K562 (cell line): Measurements from ENCODE around the gene KRT33A.

Experiments used
- FOSL1 ChIP-seq: fragments of 200-800 bp; sonication (Bioruptor generic); conservative IDR thresholded peaks from 2 replicates; pipeline ENCODE4 v1.6.1; 2016; ENCODE audit warnings: missing genetic modification characterization, missing compliant biosample characterization
- RAD51 ChIP-seq: fragments of 450-650 bp; IDR thresholded peaks from 2 replicates; pipeline ENCODE4 v1.7.1; 2016; ENCODE audit warnings: low read depth, mild to moderate bottlenecking, borderline replicate concordance
- TCF3 ChIP-seq: sonication (generic); formaldehyde crosslinking; IDR thresholded peaks from 2 replicates; pipeline ENCODE4 v1.4.0; 2020; ENCODE audit warnings: mild to moderate bottlenecking, missing genetic modification reagents
- ZBTB17 ChIP-seq: fragments of 450-650 bp; formaldehyde crosslinking; IDR thresholded peaks from 2 replicates; pipeline ENCODE4 v1.4.0; 2020; ENCODE audit warnings: mild to moderate bottlenecking
- ZNF184 ChIP-seq: sonication (generic); formaldehyde crosslinking; IDR thresholded peaks from 2 replicates; pipeline ENCODE4 v1.5.0; 2020; ENCODE audit warnings: missing genetic modification reagents
- ZNF224 ChIP-seq: sonication (generic); formaldehyde crosslinking; IDR thresholded peaks from 2 replicates; pipeline ENCODE4 v1.8.0; 2022; ENCODE audit warnings: mild to moderate bottlenecking, missing genetic modification reagents
- TF ChIP-seq, protein P1 (sequence below): sonication (generic); formaldehyde crosslinking; IDR thresholded peaks from 2 replicates; pipeline ENCODE4 v1.8.0; 2022; ENCODE audit warnings: mild to moderate bottlenecking, missing genetic modification reagents
- TF ChIP-seq, protein P2 (sequence below): fragments of 150-350 bp; IDR thresholded peaks from 2 replicates; pipeline ENCODE4 v1.6.1; 2014; ENCODE audit warnings: low read depth, mild to moderate bottlenecking, low read length, borderline replicate concordance
- TF ChIP-seq, protein P3 (sequence below): sonication (generic); formaldehyde crosslinking; IDR thresholded peaks from 2 replicates; pipeline ENCODE4 v1.8.1; 2023; ENCODE audit warnings: mild to moderate bottlenecking, missing genetic modification reagents

DNA sequence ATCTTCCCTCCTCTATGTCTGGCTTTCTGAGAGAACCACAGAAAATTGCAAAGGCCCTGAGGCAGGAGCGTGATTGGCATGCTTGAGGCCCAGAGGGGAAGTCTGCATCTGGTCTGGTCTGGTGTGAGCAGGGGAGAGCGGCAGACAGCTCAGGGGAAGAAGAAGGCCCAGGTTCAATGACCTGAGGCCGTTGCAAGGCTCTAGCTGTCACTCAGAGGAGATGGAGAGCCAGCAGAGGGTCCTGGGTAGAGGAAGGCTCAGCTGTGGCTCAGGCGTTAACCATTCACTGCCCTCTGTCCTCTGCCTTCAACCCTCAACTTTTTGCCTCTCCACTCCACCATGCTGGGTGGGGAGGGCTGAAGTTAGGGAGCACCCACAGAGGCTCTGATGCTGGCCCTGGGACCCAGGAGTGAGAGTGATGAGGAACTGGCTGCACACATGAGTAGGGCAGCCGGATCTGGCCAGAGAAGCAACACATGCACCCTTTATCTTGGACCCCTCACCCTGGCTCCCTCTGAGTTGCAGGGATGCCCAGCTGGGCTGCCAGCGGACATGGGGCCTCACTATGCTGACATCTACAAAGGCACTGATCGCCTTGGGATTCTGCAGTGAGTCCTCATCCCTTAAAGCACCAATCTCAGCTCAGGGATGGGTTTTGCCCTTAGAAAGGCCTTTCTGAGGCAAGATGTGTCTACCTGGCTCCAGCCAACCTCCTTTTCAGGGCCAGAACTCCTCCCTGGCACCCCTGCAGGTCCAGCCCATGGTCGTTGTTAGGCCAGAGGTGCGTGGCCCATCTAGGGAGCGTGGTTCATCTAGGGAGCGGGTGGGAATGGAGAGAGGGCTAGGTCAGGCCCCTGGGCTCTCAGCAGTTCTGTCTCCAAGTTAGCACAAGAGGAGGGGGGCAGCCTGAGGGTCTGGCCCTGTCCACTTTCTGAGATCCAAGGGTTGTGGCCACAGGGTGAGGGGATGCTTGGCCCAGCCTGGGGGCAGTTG, 27.4 kb downstream of the KRT33A start:
- TF ChIP-seq, protein P1, sequence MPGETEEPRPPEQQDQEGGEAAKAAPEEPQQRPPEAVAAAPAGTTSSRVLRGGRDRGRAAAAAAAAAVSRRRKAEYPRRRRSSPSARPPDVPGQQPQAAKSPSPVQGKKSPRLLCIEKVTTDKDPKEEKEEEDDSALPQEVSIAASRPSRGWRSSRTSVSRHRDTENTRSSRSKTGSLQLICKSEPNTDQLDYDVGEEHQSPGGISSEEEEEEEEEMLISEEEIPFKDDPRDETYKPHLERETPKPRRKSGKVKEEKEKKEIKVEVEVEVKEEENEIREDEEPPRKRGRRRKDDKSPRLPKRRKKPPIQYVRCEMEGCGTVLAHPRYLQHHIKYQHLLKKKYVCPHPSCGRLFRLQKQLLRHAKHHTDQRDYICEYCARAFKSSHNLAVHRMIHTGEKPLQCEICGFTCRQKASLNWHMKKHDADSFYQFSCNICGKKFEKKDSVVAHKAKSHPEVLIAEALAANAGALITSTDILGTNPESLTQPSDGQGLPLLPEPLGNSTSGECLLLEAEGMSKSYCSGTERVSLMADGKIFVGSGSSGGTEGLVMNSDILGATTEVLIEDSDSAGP (CRISPR knock-in tag): no peak
- TF ChIP-seq, protein P2, sequence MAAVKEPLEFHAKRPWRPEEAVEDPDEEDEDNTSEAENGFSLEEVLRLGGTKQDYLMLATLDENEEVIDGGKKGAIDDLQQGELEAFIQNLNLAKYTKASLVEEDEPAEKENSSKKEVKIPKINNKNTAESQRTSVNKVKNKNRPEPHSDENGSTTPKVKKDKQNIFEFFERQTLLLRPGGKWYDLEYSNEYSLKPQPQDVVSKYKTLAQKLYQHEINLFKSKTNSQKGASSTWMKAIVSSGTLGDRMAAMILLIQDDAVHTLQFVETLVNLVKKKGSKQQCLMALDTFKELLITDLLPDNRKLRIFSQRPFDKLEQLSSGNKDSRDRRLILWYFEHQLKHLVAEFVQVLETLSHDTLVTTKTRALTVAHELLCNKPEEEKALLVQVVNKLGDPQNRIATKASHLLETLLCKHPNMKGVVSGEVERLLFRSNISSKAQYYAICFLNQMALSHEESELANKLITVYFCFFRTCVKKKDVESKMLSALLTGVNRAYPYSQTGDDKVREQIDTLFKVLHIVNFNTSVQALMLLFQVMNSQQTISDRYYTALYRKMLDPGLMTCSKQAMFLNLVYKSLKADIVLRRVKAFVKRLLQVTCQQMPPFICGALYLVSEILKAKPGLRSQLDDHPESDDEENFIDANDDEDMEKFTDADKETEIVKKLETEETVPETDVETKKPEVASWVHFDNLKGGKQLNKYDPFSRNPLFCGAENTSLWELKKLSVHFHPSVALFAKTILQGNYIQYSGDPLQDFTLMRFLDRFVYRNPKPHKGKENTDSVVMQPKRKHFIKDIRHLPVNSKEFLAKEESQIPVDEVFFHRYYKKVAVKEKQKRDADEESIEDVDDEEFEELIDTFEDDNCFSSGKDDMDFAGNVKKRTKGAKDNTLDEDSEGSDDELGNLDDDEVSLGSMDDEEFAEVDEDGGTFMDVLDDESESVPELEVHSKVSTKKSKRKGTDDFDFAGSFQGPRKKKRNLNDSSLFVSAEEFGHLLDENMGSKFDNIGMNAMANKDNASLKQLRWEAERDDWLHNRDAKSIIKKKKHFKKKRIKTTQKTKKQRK: no peak
- TF ChIP-seq RAD51 (no peak), FOSL1 (no peak), ZNF184 (no peak), ZBTB17 (CRISPR knock-in tag) (no peak), ZNF224 (CRISPR knock-in tag) (no peak), TCF3 (CRISPR knock-in tag) (no peak)
- TF ChIP-seq, protein P3, sequence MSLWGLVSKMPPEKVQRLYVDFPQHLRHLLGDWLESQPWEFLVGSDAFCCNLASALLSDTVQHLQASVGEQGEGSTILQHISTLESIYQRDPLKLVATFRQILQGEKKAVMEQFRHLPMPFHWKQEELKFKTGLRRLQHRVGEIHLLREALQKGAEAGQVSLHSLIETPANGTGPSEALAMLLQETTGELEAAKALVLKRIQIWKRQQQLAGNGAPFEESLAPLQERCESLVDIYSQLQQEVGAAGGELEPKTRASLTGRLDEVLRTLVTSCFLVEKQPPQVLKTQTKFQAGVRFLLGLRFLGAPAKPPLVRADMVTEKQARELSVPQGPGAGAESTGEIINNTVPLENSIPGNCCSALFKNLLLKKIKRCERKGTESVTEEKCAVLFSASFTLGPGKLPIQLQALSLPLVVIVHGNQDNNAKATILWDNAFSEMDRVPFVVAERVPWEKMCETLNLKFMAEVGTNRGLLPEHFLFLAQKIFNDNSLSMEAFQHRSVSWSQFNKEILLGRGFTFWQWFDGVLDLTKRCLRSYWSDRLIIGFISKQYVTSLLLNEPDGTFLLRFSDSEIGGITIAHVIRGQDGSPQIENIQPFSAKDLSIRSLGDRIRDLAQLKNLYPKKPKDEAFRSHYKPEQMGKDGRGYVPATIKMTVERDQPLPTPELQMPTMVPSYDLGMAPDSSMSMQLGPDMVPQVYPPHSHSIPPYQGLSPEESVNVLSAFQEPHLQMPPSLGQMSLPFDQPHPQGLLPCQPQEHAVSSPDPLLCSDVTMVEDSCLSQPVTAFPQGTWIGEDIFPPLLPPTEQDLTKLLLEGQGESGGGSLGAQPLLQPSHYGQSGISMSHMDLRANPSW: no peak
